Stimulated activated CD4-positive, alpha-beta T cell treated with anti-CD3 and anti-CD28 coated beads, Interleukin-12 subunit alpha, Interleukin-12 subunit beta, amount 100 ng/mL, for 24 hours (primary cell): Measurements from ENCODE around the gene PTPN18.
A peak's percentile ranks its signal among the peaks of the same experiment; 100 is the strongest.
"Not testable (repeated sequence)": the region's sequence is repeated elsewhere in the genome, so short reads cannot be mapped to it uniquely, and the experiment has no call there.

Source experiments
- DNase-seq, 2 experiments: peaks; one replicate each; pipeline ENCODE4 v3.0.0-alpha.2; 2020; ENCODE audit warnings: low read depth in 2 of 2

PTPN18 gene

DNA sequence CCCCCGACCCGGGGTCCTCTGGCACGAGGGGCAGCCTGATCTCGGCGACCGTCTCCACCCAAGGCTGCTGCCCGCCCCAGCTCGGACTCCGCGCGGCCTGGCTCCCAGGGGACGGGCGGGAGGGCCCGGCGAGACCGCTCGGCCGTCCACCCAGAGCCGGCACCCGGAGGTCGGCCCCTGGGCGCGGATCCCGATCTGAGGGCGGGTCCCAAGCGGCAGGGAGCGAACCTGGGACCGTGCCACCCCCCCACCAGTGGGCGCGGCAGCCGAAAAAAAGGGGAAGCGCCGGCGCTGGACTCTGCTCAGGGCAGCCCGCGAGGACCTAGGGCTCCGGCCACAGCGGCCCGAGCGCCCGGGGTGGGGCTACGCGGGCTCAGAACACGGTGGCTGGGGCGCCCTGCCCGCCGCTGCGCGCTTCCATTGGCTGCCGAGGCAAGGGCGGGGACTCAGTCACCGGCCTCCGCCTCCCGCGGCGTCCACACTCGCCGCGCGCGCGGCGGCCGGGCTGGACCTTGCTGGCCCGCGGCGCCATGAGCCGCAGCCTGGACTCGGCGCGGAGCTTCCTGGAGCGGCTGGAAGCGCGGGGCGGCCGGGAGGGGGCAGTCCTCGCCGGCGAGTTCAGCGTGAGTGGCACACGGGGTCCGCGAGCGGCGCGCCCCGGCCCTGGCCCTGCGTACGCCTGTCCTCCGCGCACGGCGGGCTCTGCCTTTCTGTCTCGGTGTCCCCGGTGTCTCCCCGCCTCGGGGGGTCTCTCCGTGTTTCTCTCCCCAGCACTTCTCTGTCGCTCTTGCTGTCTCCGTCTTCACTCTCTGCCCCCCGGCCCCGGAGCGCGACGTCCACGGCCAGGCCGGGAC, at the start of gene PTPN18:
PTPN18 (plus strand) TSS at position 479 of the 854 bp plus-strand sequence; CDS start at position 531, 52 bp downstream.
- DNase-seq, result peak in 1 of 2 experiments; percentile 47

DNA sequence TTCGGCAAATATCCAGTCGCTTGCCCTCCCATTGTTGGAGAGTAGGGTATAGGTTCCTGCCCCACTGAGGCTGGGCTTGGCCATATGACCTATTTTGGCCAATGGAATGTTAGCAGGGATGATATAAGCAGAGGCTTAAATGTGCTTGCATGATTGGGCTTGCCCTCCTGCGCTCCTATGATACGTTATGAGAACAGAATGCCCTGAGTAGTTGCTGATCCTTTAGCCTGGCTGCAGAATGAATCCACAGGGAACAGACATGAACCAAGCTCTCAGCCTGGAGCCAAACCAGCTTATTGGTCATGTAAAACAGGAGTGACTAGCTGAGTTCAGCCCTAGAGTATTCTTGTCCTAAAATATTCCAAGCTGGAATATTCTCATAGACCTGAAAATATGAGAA, 48.0 kb upstream of the PTPN18 start:
- DNase-seq, result no peak

DNA sequence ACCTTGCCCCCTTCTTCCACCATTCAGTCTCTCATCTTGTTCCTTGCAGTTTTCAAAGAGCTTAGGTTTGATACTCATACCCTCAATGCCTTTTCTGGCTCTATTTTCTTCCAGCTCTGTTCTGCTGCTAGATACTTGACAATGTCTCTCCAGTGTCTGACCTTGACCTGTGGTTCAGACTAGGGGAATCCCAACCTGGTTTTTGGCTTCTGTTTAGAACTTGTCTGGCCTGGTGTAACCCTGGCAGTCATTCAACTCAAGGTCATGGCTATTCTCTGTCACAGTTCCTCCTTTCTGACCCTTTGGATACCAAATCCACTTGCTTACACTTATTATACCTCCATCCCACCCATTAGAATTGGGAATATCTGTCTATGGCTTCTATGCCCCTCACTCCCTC, 45.0 kb upstream of the PTPN18 start:
- DNase-seq, result no peak

DNA sequence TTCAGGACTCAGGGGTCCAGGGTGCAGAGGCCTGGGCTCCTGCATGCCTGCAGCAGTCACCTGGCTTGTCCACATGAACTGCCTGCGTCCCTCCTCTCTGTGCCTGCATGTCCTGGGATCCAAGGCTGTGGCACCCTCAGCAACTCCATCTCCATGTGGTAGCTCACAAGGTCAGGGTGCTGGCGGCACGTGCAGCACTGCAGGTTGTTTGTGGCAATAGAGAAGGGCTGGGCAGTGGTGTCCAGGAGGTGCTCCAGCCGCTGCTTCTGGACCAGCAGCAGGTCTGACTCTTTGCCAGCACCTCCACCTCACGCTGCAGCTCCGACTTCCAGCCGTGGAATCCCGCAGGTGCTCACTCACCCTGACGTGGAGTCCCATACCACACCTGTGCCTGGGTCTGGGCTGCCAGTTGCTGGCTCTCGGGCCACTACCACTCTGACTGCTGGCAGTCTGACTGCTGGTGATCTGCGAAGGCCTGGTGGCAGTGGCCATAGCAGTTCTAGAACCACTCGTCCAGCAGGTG, 42.0 kb upstream of the PTPN18 start:
- DNase-seq, result no peak

DNA sequence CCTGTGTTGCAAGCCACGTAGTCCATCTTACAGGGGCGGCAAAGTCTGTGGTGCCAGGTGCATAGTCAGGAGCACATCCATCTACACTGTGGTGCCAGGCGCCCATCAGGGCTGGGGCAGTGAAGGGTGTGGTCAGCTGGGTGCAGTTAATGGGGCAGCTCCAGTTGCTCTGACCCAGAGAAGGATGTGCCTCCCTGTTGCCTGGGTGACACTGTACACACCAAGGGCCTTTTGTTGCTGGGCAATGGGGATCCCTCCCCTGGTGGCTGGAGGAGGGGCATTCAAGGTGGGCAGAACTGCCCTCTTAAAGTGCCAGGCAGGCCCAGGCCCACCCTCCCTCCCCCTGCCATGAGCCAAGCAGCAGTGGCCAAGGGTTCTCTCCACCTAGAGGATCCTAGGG, 41.5 kb upstream of the PTPN18 start:
- DNase-seq, result no peak

GRCh38 chr2:130316596-130316995, 39.3 kb upstream of the PTPN18 start:
- no peak for DNase-seq

GRCh38 chr2:130318906-130319305, 37.0 kb upstream of the PTPN18 start:
- no peak for DNase-seq

DNA sequence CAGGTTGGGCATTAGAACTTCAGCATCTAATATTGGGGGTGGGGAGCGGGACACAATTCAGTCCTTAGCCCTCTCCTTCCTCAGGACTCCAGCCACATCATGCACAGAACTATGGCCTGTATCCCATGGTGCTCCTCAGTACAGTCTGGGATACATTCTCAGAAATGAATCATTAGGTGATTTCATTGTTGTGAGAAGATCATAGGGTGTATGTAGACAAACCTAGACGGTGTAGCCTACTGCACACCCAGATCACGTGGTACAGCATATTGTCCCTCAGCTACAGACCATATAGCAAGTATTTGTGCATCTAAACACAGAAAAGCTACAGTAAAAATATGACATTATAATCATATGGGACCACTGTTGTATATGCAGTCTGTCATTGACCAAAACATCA, 36.3 kb upstream of the PTPN18 start:
- DNase-seq, result no peak

- no peak for DNase-seq
Observed at GRCh38 chr2:130327703-130328527, 27.9 kb upstream of the PTPN18 start.

DNA sequence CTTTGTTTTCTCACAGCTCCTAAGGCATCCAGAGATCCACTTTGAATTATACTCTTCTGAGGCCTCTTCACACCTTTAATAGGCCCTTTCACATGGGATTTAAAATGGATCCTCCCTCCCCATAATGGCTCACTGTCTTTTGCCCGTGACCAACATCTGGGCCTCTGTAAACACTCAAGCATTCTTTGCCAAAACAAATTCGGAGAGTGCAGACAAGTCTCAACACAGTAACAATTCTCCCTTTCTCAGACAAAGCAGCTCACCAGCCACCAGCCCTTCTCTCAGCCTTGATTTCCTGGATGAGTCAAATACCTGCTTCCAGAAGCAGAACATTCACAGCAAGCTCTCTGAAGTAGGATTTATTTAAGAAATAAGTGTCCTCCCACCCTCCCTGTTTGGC, 27.1 kb upstream of the PTPN18 start:
- no peak for DNase-seq

GRCh38 chr2:130332271-130333073, 23.4 kb upstream of the PTPN18 start:
- DNase-seq, result peak in 1 of 2 experiments; percentile 64

DNA sequence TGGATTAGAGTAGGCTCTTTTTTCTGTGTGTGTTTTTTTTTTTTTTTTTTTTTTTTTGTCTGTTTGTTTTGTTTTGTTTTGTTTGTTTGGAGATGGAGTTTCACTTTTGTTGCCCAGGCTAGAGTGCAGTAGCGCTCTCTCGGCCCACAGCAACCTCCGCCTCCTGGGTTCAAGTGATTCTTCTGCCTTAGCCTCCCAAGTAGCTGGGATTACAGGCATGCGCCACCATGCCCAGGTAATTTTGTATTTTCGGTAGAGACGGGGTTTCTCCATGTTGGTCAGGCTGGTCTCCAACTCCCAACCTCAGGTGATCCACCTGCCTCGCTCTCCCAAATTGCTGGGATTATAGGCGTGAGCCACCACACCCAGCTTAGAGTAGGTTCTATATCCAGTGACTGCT, 22.6 kb upstream of the PTPN18 start:
- not testable (repeated sequence) for DNase-seq

DNA sequence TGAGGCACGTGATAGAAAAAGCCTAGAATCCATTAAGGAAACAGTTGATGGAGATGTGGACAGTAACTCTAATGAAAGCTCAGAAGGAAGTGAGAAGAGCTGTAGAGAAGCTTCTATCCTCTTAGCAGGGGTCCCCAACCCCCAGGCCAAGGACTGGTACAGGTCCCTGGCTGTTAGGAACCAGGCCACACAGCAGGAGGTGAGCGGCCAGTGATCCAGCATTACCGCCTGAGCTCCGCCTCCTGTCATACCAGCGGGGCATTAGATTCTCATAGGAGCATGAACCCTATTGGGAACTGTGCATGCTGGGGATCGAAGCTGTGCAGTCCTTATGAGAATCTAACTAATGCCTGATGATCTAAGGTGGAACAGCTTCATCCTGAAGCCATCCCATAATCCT, 21.8 kb upstream of the PTPN18 start:
- DNase-seq, result no peak

DNA sequence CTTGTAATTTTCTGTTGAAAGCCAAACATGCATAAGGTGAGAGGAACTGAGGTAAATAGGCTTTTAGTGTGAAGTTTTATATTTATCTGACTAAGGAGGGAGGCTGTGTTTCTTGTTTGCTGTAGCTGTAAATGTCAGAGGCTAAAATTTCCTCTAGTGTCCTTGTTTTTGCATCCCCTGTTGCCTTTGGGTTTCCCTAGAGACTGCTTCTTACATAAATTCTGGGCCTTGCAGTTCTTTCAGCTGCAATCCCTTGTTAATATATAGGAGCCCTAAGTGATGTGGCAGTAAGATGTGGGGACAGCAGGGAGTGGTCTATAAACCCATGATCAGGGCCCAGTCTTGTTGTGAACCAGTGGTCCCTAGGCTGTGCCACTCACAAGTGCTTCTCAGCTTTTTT, 20.6 kb upstream of the PTPN18 start:
- no peak for DNase-seq

DNA sequence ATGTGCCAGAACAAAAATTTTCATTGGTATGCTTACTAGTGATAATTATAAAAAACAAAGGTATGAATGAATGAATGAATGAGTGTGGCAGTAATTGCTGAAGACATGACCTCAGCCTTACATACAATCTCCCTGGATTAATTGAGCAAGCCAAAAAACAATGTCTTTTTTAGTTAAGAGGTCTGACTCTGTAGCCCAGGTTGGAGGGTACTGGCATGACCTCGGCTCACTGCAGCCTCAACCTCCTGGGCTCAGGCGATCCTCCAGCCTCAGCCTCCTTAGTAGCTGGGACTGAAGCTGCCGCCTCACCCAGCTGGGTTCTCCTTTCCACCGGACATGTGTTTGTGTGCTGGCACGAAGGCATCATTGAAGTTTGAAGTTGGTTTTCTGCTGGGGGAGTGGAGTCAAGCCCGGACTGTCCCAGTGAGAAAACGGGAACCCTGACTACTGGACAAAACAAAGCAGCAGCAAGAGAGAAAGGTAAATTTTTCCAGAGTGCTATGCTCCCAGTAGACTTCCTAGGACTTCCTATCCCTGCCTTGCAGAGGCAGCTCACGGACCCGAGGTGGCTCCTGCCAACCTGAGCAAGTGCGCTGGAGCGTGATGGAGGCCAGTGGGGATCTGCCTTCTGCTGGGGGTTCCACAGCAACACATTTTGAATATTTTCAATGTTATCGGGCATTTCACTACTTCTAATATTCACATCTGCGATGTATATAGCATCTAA, 19.5 kb upstream of the PTPN18 start:
- DNase-seq, result no peak

GRCh38 chr2:130336877-130337734, 18.8 kb upstream of the PTPN18 start:
- peak; percentile 62 to 66 for DNase-seq

DNA sequence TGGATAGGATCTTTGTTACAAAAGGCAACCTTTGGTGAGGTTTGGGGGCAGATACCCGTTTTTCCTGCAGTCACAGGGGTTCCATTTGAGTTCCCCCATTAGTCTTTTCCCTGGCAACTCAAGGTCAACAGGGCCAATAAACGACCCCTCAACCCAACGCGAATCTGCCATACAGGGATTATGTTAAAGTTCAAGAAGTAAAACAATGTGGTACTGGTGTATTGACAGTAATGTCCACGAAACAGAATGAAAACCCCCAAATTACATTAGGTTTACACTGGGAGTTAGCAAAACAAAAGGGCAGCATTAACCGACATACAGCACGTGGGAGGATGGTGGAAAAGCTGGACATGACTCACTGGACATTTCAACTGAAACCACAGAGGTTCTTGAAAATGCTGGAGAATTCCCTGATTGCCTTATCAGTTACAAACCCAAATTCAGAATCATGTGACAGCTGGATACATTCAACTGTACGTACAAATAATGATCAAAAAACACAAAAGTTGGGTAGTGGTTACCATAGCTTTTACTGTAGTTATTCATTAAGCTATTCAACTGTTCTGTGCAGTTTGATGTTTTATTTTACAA, 18.0 kb upstream of the PTPN18 start:
- no peak for DNase-seq

DNA sequence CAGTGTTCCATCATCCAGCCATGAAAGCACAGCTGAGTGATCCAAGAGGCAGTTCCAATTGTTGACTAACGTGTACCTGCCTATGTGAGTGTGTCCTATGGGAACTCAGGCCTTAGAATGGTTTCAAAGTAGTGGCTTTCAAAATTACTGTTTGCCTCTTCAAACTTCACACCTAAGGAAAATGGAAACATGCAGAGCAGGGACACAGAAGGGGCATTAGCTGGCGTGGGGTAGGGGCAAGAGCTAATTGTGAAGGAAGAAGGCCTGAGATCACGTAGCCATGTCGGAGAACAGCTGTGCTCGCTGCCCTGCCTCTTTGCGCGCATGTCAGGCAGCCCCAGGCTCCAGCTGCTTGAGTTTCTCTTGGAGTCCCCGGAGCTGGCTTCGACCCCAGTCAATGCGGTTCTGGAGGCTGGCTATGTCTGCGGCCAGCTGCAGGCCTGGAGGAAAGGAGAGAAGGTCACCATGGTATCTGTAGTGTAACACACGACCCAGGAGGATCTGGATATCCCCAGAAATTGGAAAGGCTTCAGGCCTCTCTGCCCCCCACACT, 17.0 kb upstream of the PTPN18 start:
- no peak for DNase-seq
